ENCODE results near the gene SERPINA5. TPM values are rescaled to one million over a fixed set of nuclear protein-coding genes. Genes with fewer than 3 reads are reported as not detected.
A peak's percentile ranks its signal among the peaks of the same experiment; 100 is the strongest.

Gene SERPINA5
- total and polyA plus RNA-seq, 2 of the 13 experiments (the other 11 are each of a cell fraction or from before 2014, with no cell fraction given): 449 to 498 TPM

- no peak for TF ChIP-seq SNAPC4 (CRISPR knock-in tag; IDR thresholded peaks at IDR 0.05)
- no peak for TF ChIP-seq FOXO4 (CRISPR knock-in tag; conservative IDR thresholded peaks at IDR 0.05)
- peak; percentile 62; the same call in 1 of the 2 replicates for TF ChIP-seq ZHX2 (IDR thresholded peaks at IDR 0.05; ENCODE audit: low read depth)
- no peak for TF ChIP-seq ZHX2 (CRISPR knock-in tag; IDR thresholded peaks at IDR 0.05; ENCODE audit: borderline replicate concordance)
- TF ChIP-seq SMAD9 (CRISPR knock-in tag; IDR thresholded peaks at IDR 0.05): no peak; the same call in 1 of the 2 replicates
- peak; percentile 94 for TF ChIP-seq ZFP91 (CRISPR knock-in tag; IDR thresholded peaks at IDR 0.05; ENCODE audit: borderline replicate concordance)
- TF ChIP-seq CSRNP1 (CRISPR knock-in tag; IDR thresholded peaks at IDR 0.05): peak; percentile 81; the same call in 1 of the 2 replicates
- TF ChIP-seq PITX1 (CRISPR knock-in tag; IDR thresholded peaks at IDR 0.05): peak; percentile 99
- peak; percentile 100 for TF ChIP-seq RXRB (CRISPR knock-in tag; IDR thresholded peaks at IDR 0.05; ENCODE audit: borderline replicate concordance)
- TF ChIP-seq ZNF333 (CRISPR knock-in tag; IDR thresholded peaks at IDR 0.05; ENCODE audit: borderline replicate concordance): no peak
- TF ChIP-seq ZNF547 (CRISPR knock-in tag; IDR thresholded peaks at IDR 0.05): peak; percentile 63; the same call in 1 of the 2 replicates
- TF ChIP-seq PPARG (CRISPR knock-in tag; conservative IDR thresholded peaks at IDR 0.05): peak; percentile 95
Measured at GRCh38 chr14:94593749-94594431, 12.7 kb downstream of the SERPINA5 start (continued).
